CD4-positive, alpha-beta T cell treated with Interleukin-6 for 4 hours (primary cell): ENCODE data around the gene ARID2.

Experiments
- DNase-seq: peaks from one replicate; pipeline ENCODE4 v3.0.0-alpha.2; 2020; ENCODE audit warnings: mixed read lengths

Gene ARID2, protein sequence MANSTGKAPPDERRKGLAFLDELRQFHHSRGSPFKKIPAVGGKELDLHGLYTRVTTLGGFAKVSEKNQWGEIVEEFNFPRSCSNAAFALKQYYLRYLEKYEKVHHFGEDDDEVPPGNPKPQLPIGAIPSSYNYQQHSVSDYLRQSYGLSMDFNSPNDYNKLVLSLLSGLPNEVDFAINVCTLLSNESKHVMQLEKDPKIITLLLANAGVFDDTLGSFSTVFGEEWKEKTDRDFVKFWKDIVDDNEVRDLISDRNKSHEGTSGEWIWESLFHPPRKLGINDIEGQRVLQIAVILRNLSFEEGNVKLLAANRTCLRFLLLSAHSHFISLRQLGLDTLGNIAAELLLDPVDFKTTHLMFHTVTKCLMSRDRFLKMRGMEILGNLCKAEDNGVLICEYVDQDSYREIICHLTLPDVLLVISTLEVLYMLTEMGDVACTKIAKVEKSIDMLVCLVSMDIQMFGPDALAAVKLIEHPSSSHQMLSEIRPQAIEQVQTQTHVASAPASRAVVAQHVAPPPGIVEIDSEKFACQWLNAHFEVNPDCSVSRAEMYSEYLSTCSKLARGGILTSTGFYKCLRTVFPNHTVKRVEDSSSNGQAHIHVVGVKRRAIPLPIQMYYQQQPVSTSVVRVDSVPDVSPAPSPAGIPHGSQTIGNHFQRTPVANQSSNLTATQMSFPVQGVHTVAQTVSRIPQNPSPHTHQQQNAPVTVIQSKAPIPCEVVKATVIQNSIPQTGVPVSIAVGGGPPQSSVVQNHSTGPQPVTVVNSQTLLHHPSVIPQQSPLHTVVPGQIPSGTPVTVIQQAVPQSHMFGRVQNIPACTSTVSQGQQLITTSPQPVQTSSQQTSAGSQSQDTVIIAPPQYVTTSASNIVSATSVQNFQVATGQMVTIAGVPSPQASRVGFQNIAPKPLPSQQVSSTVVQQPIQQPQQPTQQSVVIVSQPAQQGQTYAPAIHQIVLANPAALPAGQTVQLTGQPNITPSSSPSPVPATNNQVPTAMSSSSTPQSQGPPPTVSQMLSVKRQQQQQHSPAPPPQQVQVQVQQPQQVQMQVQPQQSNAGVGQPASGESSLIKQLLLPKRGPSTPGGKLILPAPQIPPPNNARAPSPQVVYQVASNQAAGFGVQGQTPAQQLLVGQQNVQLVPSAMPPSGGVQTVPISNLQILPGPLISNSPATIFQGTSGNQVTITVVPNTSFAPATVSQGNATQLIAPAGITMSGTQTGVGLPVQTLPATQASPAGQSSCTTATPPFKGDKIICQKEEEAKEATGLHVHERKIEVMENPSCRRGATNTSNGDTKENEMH (N-terminal part only)

DNA sequence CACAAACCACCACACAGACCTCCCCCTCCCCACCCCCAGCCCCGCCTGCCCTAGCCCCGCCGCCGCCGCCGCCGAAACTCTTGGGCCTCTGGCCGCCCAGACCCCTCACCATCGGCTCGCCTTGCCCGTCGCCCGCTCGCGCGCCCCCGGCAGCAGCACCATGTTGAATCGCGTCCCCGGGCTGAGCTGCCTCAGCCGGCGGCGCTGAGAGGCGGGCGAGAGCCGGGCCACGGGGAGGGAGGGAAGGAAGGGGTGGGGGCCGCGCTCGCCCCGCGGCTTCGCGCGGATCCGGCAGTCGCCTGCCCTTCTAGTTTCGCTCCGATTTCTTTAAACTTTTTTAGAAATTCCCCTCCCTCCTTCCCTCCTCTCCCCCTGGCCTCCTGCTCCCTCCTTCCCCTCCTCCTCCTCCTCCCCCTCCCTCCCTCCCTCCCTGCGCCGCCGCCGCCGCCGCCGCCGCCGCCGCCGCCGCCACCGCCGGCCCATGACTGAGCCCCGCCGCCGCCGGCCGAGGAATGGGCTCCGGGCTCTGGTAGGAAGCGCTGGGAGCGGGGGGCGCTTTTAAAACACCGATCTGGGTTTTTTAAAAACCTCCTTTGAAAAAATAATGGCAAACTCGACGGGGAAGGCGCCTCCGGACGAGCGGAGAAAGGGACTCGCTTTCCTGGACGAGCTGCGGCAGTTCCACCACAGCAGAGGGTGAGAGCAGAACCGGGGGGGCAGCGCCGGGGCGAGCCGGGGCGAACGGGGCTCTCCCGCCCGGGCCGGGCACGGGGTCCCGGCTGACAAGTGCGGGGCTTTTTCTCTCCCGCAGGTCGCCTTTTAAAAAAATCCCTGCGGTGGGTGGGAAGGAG, at the start of gene ARID2:
ARID2 (plus strand) TSS at position 474 of the 851 bp plus-strand sequence; CDS start at position 605, 131 bp downstream.
- DNase-seq, result peak; percentile 72

DNA sequence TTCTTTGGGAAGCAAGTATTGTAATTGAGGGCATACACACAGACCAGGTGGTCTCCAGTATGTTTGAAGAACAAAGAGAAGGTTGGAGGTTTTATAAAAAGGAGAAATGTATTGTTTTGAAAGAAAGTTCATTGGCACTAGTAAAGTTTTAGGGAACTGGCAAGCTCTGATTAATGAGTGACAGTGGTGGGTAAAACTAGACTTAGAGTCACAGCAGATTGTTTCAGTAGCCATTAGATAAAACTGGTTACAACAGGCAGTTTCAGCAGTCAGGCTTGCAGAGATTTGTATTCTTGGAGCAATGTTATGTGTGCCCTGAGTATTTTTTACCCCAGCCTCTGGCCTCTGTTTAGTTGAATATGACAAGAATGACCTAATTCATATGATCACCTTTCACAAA, 49.1 kb upstream of the ARID2 start:
- no peak for DNase-seq

DNA sequence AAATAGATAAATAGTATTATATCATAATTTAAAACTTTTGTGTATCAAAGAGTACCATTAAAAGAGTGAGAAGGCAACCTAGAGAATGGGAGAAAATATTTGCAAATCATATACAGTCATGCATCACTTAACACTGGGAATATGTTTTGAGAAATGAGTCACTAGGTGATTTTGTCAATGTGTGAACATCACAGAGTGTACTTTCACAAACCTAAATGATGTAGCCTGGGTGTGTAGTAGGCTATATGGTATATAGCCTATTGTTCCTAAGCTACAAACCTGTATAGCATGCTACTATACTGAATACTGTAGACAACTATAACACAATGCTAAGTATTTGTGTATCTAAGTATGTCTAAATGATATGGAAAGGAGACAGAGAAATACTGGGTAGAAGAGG, 48.0 kb upstream of the ARID2 start:
- no peak for DNase-seq

DNA sequence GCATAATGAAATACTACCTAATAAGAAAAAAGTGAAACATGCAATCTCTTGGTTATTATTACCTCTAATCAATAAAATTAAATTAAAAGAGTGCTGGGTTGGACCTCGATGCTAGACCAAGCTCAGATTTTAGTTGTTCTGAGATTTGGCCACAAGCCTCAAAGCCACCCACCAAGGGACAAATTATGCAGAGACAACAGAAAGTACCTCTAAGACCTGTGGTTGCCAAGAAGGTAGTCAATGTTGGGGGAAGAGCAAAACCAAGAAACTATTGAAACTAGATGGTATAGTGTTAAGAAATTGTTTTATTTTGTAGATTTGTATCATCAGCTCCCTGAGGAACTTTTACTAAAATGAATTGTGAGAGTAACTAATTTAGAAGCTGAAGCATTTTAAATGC, 43.8 kb upstream of the ARID2 start:
- DNase-seq, result no peak

DNA sequence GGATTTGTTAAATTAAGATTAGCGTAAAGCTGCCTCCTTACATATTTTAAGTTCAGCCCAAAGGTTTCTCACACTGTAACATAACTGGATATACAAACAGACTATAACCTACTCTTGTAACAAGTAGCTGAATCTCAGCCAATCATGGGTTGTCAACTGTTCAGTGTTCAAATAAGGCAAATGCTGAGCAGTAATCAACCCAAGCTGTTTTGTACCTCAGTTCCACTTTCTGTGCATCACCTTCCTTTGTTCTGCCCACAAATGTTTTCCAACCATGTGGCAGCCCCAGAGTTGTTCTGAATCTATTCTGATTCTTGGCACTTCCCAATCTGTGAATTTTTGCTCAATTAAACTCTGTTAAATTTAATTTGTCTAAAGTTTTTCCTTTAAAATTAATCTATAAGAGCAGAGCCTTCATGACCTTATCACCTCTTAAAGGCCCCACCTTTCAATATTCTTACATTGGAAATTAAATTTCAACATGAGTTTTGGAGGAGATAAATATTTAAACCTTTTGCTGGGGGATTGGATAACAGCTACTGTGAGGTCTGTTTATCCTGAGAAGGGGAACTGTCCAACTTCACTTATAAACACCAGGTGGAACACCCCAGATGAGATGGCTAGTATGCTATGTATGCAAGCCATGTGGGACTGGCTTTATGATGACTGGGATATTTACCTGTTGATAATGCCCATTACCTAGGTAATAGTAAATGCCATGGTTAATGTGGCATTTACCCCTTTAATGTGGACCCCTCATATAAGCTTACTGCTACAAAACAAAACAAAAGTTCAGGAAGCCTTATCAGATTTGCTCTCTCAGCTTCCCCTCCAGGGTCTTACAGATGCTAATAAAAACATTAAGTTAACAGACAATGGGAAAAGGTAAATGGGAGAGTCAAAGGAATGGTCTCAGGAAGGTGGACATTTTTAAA, 42.2 kb upstream of the ARID2 start:
- DNase-seq, result no peak

DNA sequence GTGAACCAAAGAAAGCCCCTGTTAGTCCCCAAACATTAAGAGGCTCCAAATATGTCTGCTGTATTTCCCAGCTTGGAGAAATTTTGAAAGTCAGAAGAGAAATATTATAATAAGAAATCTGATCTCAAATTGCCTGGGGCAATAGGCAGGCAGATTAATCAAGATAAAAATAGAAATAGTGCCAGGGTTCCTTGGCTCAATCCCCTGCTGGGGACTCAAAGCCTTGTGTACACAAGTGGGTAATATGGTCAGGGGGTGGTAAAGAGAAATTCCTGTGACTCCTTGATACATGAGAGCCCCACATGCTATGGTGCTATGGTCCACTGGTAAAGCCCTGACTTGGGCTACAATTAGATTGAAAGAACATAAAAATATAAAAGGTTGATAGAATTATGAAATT, 41.3 kb upstream of the ARID2 start:
- DNase-seq, result no peak

DNA sequence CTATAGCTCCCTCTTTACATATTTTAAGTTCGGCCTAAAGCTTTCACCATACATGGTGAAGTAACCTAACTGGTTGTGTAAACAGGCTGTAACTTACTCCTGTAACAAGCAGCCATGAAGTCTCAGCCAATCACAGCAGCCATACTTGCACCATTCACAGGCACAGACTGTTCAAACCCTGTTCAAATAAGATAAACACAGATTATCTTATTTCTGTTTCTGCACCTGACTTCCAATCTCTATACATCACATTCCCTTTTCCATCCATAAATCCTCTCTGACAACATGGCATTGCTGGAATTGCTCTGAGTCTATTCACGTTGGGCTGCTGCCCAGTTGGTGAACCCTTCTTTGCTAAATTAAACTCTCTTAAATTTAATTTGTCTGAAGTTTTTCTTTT, 34.5 kb upstream of the ARID2 start:
- no peak for DNase-seq

DNA sequence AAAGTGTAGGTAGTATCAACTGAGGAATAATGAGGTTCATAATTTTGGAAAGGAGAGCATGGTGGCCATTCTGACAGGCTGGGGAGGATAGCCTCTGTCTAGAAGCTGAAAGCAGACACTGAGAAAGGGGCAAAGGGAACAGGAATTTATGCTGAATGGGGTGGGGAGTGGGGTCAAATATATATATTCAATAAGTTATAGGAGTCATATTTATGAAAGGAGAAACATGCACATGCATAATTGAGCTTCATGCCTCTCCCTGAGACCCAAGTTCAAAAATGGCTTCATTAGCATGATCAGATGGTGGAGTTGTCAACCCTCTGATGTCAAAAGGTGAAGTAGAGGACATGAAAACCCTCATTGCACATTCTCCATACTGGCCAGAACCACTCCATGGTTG, 33.9 kb upstream of the ARID2 start:
- no peak for DNase-seq

DNA sequence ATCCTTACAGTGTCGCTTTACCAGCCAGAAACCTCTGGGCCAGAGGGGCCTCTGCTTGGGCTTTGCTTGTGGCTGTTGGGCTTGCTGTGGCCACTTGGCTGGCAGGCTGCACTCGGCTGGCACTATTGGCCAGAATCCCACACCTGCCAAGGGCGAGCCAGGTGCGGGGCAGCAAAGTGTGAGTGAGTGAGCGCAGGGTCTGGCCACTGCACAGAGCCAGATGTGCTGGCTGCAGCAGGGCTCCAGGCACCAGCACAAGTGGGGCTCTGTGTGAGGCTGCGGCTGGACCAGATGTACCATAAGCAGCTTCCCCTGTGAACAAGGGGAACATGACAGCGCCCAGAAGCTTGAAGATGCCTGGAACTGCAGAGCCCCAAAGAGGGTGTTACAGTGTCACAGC, 33.5 kb upstream of the ARID2 start:
- no peak for DNase-seq

DNA sequence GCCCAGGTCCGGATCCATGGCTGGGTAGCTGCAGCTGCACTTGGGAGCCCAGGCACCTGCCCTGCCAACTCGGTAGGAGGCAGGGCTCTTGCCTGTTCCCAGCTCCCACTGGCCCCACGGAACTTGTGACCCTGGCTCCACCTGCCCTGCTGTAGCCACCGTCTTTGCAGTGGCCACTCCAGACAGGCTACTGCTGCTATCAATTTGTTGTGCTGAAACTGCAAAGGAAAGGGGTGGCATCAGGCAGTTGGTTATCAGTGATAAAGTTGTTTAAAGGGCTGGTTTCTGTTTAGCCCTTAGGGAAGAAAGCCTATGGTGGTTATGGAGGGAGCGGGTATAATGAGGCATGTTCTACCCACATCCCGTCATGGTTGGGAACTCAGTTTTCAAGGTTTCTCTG, 32.1 kb upstream of the ARID2 start:
- DNase-seq, result no peak

DNA sequence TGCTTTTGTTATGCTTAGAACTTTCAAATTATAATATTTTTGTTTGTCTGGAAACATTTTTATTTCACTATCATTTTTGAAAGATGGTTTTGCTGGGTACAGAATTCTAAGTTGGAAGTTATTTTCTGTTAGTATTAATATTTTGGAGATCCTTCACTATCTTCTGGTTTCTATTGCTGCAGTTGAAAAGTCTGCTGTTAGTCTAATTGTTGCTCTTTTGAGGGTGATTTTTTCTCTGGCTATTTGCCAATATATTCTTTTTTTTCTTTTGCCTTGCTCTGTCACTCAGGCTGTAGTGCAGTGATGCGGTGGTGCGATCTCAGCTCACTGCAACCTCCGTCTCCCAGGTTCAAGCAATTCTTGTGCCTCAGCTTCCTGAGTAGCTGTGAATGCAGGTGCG, 28.2 kb upstream of the ARID2 start:
- no peak for DNase-seq

DNA sequence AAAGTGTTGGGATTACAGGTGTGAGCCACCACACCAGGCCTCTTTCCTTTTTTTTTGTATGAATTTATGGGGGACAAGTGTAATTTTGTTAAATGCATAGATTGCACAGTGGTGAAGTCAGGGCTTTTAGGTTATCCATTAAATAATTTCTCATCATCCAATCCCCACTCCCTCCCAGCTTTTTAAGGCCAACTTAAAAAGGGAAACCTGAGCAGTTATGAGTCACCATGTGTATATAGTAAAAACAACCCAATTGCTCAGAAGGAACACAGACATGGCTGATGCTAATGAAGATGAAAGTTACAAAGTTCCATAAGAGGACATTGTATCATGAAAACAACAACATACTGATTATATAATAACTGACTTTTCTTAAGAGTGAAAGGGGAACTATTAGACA, 25.6 kb upstream of the ARID2 start:
- no peak for DNase-seq

DNA sequence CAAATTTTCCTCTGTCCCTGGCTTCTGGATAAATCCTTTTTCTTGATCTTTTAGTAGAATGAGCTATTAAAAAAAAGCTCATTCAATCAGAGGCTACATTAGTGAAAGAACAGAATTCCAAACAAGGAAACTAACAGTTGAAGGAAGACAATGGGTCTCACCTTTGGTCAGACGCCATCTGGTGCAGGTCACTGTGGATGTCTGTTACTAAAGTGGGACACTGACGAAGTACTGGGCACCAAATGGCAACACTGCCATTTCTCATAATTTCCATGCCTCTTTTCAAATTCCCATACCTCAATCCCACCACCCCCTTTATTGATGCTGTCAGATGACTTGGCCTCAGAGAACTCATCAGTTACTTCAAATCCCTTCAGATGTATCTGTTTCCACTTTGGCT, 24.5 kb upstream of the ARID2 start:
- no peak for DNase-seq

DNA sequence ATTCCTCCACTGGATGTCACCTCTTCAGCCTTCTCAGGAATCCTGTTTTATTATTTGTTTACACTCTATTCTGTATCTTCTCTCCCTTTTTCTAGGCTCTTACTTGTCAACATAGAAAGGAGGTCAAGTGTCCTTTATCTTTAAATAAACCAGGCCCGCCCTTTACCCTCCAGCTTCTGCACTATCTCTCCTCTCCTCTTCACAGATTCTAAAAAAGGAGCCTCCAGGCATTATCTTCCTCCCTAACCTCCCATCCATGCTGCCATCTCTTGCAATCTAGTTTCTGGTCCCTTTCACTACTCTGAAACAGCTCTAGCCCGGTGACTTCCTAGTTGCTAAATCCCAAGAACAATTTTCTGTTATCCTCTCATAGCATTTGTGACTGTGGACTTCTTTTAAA, 24.1 kb upstream of the ARID2 start:
- no peak for DNase-seq

DNA sequence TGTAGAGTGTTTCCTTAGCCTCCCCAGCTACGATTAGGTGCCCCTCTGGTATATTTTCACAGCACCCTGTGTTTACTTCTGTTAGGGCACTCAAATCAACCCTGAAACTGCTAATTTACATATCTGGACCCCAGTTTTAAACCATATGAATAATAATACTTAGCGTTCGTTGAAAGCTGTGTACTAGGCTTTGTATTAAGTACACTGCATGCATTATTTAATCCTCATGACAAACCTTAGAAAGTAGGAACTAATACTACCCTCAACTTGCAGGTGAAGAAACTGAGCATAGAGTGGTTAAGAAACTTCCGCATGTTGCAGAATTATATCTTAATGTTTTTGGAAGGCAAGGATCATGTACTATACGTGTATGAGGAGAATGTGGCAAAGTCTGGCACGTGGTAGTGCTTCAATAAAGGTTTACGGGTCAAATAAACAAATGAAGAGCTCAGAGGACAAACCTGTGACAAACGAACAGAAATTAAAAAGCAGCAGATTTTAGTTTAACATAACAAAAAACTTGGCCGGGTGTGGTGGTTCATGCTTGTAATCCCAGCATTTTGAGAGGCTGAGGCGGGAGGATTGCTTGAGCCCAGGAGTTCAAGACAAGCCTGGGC, 22.2 kb upstream of the ARID2 start:
- DNase-seq, result no peak

DNA sequence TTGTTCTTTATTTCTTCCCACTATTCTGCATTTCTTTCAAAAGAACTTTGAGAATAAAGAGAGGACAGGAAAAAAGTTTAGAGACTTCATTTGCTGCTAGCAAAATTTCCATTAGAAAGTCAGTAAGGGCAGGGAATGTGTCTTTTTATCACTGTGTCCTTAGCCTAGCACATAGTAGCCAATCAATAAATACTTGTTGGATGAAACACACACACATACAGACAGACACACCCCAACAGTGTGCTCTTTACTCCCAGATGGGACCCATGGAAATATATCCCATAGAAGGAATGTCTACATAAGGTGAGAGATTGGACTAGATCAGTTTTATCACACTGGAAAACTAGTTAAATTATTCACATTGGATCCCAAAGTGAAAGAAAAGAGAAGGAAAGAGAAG, 21.1 kb upstream of the ARID2 start:
- DNase-seq, result no peak

DNA sequence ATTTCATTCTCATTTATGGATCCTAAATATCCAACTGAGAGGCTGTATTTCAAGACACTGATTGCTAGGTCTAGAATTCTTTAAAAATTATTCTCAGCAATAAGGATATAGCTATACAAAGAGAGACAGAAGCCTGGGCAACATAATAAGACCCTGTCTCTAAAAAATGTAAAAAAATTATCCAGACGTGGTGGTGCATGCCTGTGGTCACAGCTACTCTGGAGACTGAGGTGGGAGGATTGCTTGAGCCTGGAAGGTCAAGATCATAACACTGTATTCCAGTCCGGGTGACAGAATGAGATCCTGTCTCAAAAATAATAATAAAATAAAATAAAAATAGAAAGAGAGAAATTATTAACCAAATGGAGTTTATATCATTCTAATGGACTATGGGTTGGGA, 20.6 kb upstream of the ARID2 start:
- no peak for DNase-seq

DNA sequence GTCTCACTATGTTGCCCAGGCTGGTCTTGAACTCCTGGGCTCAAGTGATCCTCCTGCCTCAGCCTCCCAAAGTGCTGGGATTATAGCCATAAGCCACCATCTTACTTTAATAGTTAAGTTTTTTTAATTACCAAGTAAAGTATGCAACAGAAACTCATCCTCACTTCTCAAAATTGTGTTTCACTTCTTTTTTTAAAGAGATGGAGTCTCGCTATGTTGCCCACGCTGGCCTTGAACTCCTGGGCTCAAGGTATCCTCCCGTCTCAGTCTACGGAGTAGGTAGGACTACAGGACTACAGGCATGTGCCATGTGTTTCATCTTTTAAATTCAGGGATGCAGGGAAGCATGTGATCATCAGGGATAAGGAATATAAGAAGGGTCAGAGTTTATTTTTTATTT, 17.2 kb upstream of the ARID2 start:
- DNase-seq, result no peak

DNA sequence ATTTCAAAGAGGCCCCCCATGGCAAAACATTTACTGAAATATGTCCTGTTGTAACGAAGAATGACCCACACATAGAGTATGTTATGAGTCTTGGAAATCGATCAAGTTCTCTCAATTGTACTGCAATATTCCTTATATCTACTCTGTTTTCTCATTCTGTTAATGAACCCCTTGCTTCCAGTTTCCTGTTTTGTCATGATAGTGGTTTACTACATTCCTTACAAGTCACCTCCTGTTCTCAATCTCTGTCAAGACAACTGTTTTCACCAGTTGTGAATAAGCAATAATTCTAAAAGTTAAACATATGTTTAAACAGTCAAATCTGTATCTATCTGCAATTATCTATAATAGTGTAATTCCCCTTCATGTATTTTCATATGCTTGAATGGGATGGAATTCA, 16.4 kb upstream of the ARID2 start:
- DNase-seq, result no peak

DNA sequence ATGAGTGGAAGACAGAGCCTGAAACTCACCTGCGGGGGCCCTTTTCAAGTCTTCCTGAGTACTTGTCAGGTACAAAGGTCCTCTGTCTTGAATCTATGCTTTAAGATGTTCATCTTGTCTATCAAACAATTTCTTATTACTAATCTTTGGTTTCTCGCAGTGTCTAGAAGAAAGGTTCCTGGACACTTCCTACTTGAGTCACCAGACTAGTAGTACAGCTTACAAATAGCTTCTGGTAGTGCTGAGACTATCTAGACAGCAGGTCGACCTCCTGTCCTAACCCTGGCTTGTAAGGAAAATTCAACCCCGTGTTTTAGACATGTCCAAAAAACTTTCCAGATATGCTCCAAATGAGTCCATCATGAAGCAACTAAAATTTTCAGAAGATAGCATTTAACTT, 11.2 kb upstream of the ARID2 start:
- no peak for DNase-seq

DNA sequence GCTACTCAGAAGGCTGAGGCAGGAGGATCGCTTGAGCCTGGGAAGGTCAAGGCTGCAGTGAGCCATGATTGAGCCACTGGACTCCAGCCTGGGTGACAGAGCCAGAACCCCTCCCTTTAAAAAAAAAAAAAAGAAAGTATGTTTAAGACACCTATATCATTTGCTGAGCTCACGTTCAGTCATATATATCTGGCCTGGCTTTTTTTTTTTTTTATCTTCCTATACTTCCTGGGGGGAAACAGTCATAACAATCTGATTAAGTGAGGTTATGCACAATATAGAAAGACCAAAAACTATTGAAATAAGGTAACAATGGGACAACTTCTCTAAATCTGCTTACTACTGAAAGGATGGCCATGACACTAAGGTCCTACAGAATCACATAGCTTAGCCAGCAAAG, 9.4 kb upstream of the ARID2 start:
- DNase-seq, result no peak
